ENCODE results near the gene MYL6. TPM values are rescaled to one million over a fixed set of nuclear protein-coding genes. Genes with fewer than 3 reads are reported as not detected.
A peak's percentile ranks its signal among the peaks of the same experiment; 100 is the strongest.

Gene MYL6
- total RNA-seq, 2 donors from 2014 or later = 1,587 to 1,792 TPM

GRCh38 chr12:56119361-56119796 lies 38.8 kb upstream of the MYL6 start:
- peak; percentile 68 for DNase-seq (ENCODE audit: low spot score)
- WGBS = 0% methylated on average over 2 of the region's 2 CpGs
- Histone ChIP-seq H3K4me3 (peak overlapping the region in 1 of 2 donors; percentile 61), H3K27me3 (replicated peaks; ENCODE audit: insufficient read depth) (no peaks in the 10 kb centered on the region), H3K27ac (peak overlapping the region; percentile 93 to 97), H3K9me3 (no peaks in the 10 kb centered on the region), H3K4me1 (replicated peaks) (peaks cover 8% of the 10 kb centered on the region), H3K36me3 (no peaks in the 10 kb centered on the region)
- TF ChIP-seq CTCF (IDR thresholded peaks at IDR 0.05) = peak; percentile 66 to 95 (median 80)
- TF ChIP-seq POLR2A (IDR thresholded peaks at IDR 0.05) = no peak
- TF ChIP-seq POLR2AphosphoS5 (IDR thresholded peaks at IDR 0.05) = peak; percentile 85
- intact Hi-C loops (cut with DNase I) = loop anchor here (1.0 to 5.0 kb wide), 3 partner anchors 38 to 105 kb away; partner anchors contain the start of genes MYL6 and NABP2

GRCh38 chr12:56120158-56120846 lies 37.9 kb upstream of the MYL6 start:
- H3K4me3 ChIP-seq = no peak overlapping the region
- H3K27ac ChIP-seq = peak overlapping the region; percentile 93 to 97
- H3K36me3 ChIP-seq = no peaks in the 10 kb centered on the region
- TF ChIP-seq CTCF (IDR thresholded peaks at IDR 0.05) = no peak
- TF ChIP-seq POLR2A (IDR thresholded peaks at IDR 0.05) = no peak
- TF ChIP-seq POLR2AphosphoS5 (IDR thresholded peaks at IDR 0.05) = no peak
- WGBS = 85% methylated on average over 17 of the region's 17 CpGs
- no peaks in the 10 kb centered on the region for H3K9me3 ChIP-seq
- intact Hi-C loops (cut with DNase I) = no loop called here
- DNase-seq (ENCODE audit: low spot score) = no peak
- H3K4me1 ChIP-seq (replicated peaks) = peaks cover 8% of the 10 kb centered on the region
- no peaks in the 10 kb centered on the region for H3K27me3 ChIP-seq (replicated peaks; ENCODE audit: insufficient read depth)

GRCh38 chr12:56121204-56121870 lies 36.8 kb upstream of the MYL6 start:
- H3K27ac ChIP-seq = no peak overlapping the region
- peaks cover 10% of the 10 kb centered on the region for H3K4me1 ChIP-seq (replicated peaks)
- TF ChIP-seq CTCF (IDR thresholded peaks at IDR 0.05) (no peak), POLR2A (IDR thresholded peaks at IDR 0.05) (no peak), POLR2AphosphoS5 (IDR thresholded peaks at IDR 0.05) (no peak)
- WGBS = 83% methylated on average over 7 of the region's 11 CpGs
- H3K4me3 ChIP-seq = no peak overlapping the region
- H3K36me3 ChIP-seq = no peaks in the 10 kb centered on the region
- H3K9me3 ChIP-seq = no peaks in the 10 kb centered on the region
- no peak for DNase-seq (ENCODE audit: low spot score)
- no peaks in the 10 kb centered on the region for H3K27me3 ChIP-seq (replicated peaks; ENCODE audit: insufficient read depth)
- intact Hi-C loops (cut with DNase I) = no loop called here

GRCh38 chr12:56122637-56123036 lies 35.5 kb upstream of the MYL6 start:
- TF ChIP-seq POLR2A (IDR thresholded peaks at IDR 0.05) (no peak), POLR2AphosphoS5 (IDR thresholded peaks at IDR 0.05) (no peak), CTCF (IDR thresholded peaks at IDR 0.05) (no peak)
- Histone ChIP-seq H3K27me3 (replicated peaks; ENCODE audit: insufficient read depth) (no peaks in the 10 kb centered on the region), H3K4me3 (no peak overlapping the region), H3K4me1 (replicated peaks) (peaks cover 19% of the 10 kb centered on the region), H3K9me3 (no peaks in the 10 kb centered on the region), H3K36me3 (no peaks in the 10 kb centered on the region), H3K27ac (no peak overlapping the region)
- intact Hi-C loops (cut with DNase I) = no loop called here
- no peak for DNase-seq (ENCODE audit: low spot score)
- WGBS = 65% methylated on average over 2 of the region's 2 CpGs
